HG02885 (cell line): Measurements from ENCODE around the gene TSPY1.
"Not testable (repeated sequence)": the region's sequence is repeated elsewhere in the genome, so short reads cannot be mapped to it uniquely, and the experiment has no call there.

ENCODE experiments used
- ATAC-seq: cut with Tn5 transposase; IDR thresholded peaks from one replicate; pipeline ENCODE4 v1.9.1; 2021; ENCODE audit warnings: mild to moderate bottlenecking; ENCODE audit not compliant: unreplicated experiment, poor library complexity

Gene TSPY1, protein sequence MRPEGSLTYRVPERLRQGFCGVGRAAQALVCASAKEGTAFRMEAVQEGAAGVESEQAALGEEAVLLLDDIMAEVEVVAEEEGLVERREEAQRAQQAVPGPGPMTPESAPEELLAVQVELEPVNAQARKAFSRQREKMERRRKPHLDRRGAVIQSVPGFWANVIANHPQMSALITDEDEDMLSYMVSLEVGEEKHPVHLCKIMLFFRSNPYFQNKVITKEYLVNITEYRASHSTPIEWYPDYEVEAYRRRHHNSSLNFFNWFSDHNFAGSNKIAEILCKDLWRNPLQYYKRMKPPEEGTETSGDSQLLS

DNA sequence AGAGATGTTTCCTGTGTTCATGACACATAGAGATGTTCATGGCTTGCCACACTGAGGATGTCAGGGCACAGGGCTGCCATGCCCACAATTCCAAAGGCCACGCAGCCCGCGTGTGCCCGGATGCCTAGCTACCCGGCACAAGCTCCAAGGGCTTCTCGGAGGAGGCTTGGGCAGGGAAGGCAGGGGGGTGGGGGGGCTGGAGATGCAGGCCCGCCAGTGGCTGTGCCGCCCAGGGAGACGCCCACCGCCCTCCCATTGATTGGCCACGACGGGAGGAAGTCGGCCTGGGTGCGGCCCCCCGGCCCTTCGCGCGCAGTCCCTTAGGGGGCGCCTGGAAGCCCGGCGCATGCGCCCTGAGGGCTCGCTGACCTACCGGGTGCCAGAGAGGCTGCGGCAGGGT lies at the start of gene TSPY1:
TSPY1 (plus strand) TSS at position 301 of the 400 bp plus-strand sequence; CDS start at position 347, 46 bp downstream.
- ATAC-seq, result not testable (repeated sequence)

DNA sequence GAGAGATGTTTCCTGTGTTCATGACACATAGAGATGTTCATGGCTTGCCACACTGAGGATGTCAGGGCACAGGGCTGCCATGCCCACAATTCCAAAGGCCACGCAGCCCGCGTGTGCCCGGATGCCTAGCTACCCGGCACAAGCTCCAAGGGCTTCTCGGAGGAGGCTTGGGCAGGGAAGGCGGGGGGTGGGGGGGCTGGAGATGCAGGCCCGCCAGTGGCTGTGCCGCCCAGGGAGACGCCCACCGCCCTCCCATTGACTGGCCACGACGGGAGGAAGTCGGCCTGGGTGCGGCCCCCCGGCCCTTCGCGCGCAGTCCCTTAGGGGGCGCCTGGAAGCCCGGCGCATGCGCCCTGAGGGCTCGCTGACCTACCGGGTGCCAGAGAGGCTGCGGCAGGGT lies 20.2 kb downstream of the TSPY1 start, which contains the start of gene TSPY9:
TSPY9 (plus strand) TSS at position 301 of the 400 bp plus-strand sequence; CDS start at position 347, 46 bp downstream.
- ATAC-seq, result not testable (repeated sequence)

DNA sequence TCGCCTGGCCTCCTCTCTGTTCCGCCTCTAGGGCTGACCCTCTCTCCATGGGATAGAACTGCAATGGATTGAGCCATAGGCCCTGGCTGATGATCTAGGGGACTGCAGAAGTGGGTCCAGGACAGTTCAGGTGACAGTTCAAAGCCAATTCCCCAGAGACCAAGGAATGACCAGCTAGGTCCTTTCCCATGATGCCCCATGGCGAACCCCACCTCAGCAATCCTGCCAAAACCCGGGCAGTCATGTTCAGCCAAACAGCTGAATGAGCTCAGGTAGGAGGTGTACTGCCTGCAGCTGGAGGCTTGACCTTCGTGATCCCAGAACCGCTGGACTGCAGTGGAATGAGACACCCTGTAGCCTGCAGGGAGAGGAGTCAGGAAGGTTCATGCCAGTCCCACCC lies 37.6 kb downstream of the TSPY1 start:
- ATAC-seq, result not testable (repeated sequence)

DNA sequence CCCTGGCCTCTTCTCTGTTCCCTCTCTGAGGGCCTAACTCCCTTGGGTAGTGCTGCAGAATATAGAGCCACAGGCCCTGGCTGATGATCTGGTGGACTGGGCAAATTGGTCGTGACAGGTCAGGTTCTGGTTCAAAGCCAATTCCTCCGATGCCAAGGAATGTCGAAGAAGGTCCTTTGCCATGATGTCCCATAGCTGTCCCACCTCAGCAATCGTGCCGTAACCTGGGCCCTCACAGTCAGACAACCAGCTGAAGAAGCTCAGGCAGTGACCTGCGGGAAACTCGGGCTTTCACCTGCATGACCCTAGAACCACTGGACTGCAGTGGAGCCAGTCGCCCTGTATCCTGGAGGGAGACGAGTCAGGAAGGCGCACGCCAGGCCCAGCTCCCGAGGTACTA lies 49.5 kb downstream of the TSPY1 start:
- not testable (repeated sequence) for ATAC-seq
